ENCODE data around the gene CEP164. TPM values are rescaled to one million over a fixed set of nuclear protein-coding genes. Genes with fewer than 3 reads are reported as not detected.
A peak's percentile ranks its signal among the peaks of the same experiment; 100 is the strongest.

The CEP164 gene
- total RNA-seq, 6 experiments from 2014 or later, result 29.0 to 35.6 (median 33.0) TPM

DNA sequence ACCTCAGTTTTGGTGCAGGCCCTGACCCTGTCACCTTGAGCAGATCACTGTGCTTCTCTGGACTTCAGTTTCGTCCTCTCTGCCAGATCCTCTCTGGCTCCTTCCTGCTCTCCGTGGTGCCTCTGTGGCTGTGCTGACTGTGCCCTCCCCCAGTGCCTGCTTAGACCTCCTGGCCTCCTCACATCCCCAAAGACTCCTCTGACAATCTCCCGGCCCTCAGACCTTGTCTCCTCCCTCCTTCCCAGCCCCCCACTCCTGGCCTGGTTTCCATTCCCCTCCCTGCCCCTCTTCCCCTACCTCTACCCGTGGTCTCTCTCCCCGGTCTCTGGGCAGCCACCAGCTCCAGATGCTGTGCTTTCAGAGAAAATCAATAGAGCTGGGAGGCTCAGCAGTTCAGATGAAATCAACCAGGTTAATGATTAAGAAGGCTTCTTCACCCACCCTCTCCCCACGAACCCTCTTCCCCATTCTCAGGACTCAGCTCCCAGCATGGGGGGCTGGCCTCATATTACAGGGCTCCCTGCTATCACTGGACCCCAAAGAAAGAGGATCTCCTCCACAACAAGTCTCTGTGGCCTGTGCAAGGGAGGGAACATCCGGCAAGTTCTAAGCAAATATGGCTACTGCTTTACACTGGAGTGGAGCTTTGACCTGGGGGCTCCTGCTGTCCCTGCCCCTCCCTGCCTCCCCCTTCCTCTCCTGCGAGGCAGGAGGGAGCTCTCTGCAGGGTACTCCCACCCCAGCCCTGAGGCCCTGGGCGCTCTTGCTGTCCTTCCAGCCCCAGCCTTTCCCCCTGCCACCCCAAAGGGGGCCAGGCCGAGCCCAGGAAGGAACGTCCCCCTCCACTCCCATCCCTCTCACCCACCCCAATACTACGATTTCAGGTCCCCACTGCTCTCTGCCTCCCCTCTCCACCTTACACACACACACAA lies 28.0 kb upstream of the CEP164 start:
- TF ChIP-seq, protein P1, sequence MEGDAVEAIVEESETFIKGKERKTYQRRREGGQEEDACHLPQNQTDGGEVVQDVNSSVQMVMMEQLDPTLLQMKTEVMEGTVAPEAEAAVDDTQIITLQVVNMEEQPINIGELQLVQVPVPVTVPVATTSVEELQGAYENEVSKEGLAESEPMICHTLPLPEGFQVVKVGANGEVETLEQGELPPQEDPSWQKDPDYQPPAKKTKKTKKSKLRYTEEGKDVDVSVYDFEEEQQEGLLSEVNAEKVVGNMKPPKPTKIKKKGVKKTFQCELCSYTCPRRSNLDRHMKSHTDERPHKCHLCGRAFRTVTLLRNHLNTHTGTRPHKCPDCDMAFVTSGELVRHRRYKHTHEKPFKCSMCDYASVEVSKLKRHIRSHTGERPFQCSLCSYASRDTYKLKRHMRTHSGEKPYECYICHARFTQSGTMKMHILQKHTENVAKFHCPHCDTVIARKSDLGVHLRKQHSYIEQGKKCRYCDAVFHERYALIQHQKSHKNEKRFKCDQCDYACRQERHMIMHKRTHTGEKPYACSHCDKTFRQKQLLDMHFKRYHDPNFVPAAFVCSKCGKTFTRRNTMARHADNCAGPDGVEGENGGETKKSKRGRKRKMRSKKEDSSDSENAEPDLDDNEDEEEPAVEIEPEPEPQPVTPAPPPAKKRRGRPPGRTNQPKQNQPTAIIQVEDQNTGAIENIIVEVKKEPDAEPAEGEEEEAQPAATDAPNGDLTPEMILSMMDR (IDR thresholded peaks at IDR 0.05), result no peak
- peak overlapping the region; percentile 44 for H3K27ac Mint-ChIP-seq
- no peaks in the 10 kb centered on the region for H3K9me3 Mint-ChIP-seq
- no peak for DNase-seq
- peaks cover 21% of the 10 kb centered on the region for H3K4me1 Mint-ChIP-seq (ENCODE audit: low read depth)
- peaks cover 4% of the 10 kb centered on the region; the same call in 1 of the 2 replicates for H3K36me3 Mint-ChIP-seq (ENCODE audit: low read depth)
- peaks cover 2% of the 10 kb centered on the region for H3K27me3 Mint-ChIP-seq (ENCODE audit: insufficient read depth)
- H3K4me3 Mint-ChIP-seq, result no peak overlapping the region

DNA sequence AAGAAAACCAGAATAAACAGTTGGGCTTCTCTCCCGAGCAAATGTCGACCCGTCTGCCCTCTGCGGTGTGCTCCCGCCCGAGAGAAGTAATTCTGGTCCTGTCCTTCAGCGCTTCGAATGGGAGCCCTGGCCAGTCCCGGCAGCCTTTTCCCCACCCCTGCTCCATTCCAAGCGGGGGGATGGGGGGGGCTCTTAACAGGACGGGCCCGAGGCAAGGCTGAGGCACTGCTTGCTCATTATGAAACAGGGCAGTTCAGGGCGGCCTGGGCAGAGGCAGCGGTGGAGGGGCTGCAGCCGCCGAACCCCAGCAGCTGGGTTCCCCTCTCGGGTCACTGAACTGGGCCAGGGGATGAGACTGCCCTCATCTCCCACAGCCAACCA lies 27.4 kb upstream of the CEP164 start:
- peaks cover 21% of the 10 kb centered on the region for H3K4me1 Mint-ChIP-seq (ENCODE audit: low read depth)
- peak overlapping the region; percentile 44 for H3K27ac Mint-ChIP-seq
- H3K4me3 Mint-ChIP-seq, result no peak overlapping the region
- TF ChIP-seq, protein P1 (IDR thresholded peaks at IDR 0.05), result no peak
- peaks cover under 1% of the 10 kb centered on the region for H3K27me3 Mint-ChIP-seq (ENCODE audit: insufficient read depth)
- DNase-seq, result peak; percentile 7
- H3K36me3 Mint-ChIP-seq (ENCODE audit: low read depth), result peaks cover 4% of the 10 kb centered on the region; the same call in 1 of the 2 replicates
- H3K9me3 Mint-ChIP-seq, result no peaks in the 10 kb centered on the region

DNA sequence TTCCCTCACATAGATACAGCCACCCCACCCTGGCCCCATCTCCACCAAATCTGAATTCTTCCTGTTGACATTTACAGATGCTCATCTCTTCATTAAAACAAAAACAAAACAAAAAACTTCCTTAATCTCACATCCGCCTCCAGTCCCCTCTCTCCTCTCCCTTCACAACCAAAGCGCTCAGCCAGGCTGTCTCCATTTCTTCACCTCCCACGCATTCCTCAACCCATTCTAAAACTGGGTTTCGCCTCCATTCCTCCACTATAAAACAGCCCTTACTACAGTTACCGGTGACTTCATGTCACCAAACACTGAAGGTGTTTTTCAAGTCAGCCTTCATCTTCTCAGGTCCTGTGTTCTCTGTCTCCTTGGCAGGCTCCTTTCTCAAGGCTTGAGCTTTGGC lies 26.9 kb upstream of the CEP164 start:
- Mint-ChIP-seq H3K27me3 (ENCODE audit: insufficient read depth) (no peaks in the 10 kb centered on the region; the same call in none of the 2 replicates), H3K27ac (peak overlapping the region; percentile 49), H3K4me1 (ENCODE audit: low read depth) (peaks cover 21% of the 10 kb centered on the region), H3K9me3 (no peaks in the 10 kb centered on the region), H3K36me3 (ENCODE audit: low read depth) (peaks cover 4% of the 10 kb centered on the region; the same call in 1 of the 2 replicates), H3K4me3 (peak overlapping the region; percentile 14)
- DNase-seq, result no peak
- TF ChIP-seq, protein P1 (IDR thresholded peaks at IDR 0.05), result no peak

DNA sequence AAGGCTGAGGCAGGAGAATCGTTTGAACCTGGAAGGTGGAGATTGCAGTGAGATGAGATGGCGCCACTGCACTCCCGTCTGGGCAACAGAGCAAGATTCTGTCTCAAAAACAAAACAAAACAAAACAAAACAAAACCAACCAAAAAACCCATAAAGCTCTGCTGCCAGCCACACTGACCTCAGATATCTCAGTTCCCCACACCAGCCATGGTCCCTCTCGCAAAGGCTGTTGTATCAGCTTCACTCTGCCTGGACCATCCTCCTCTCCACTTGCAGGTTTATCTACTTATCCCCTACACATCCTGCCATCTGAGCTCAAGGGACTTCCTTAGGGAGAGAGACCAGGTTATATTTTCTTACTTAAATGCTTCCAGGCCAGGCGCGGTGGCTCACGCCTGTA lies 25.4 kb upstream of the CEP164 start:
- Mint-ChIP-seq H3K4me3 (no peak overlapping the region), H3K9me3 (no peaks in the 10 kb centered on the region), H3K27me3 (ENCODE audit: insufficient read depth) (no peaks in the 10 kb centered on the region; the same call in 1 of the 2 replicates), H3K27ac (no peak overlapping the region), H3K36me3 (ENCODE audit: low read depth) (no peaks in the 10 kb centered on the region; the same call in 1 of the 2 replicates), H3K4me1 (ENCODE audit: low read depth) (peaks cover 21% of the 10 kb centered on the region)
- TF ChIP-seq, protein P1 (IDR thresholded peaks at IDR 0.05), result no peak
- DNase-seq, result no peak

DNA sequence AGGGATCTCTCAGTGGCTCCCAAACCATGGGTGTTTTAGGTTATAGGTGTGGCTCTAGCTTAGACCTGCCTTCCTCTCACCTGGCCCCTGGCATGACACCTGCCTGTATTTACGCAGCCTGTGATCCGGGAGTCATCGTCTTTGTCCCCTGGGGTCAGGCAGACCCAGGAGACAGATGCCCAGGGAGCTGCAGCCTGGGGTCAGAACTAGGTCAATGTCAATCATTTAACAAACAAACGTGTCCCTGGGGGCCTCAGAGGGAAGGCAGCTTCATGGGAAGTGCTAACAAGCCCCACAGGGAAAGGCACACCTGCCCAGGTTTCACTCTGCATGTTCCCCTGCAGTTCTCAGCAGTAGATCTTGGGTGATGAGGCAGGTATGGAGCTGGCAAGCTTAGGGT lies 24.6 kb upstream of the CEP164 start:
- DNase-seq, result no peak
- TF ChIP-seq, protein P1 (IDR thresholded peaks at IDR 0.05), result no peak
- Mint-ChIP-seq H3K4me3 (no peak overlapping the region), H3K27ac (no peak overlapping the region), H3K4me1 (ENCODE audit: low read depth) (peaks cover 21% of the 10 kb centered on the region), H3K36me3 (ENCODE audit: low read depth) (no peaks in the 10 kb centered on the region; the same call in 1 of the 2 replicates), H3K9me3 (no peaks in the 10 kb centered on the region), H3K27me3 (ENCODE audit: insufficient read depth) (no peaks in the 10 kb centered on the region; the same call in 1 of the 2 replicates)

Measured in HFFc6 (cell line).